AG04449 (cell line): ENCODE data around the gene SBNO2.

Source experiments
- CTCF ChIA-PET: fragments of 350-600 bp; formaldehyde crosslinking; extraction: SDS; loops from one replicate; lab custom pipeline; 2021; ENCODE audit warnings: antibody characterized with exemption; lab: Yijun Ruan, JAX
- POLR2A ChIA-PET: fragments of 400-600, 350-600 bp; formaldehyde crosslinking; extraction: SDS; loops from one replicate; lab custom pipeline; 2020; ENCODE audit warnings: antibody characterized with exemption, inconsistent platforms; lab: Yijun Ruan, JAX
- DNase-seq: peaks from one replicate; pipeline ENCODE4 v3.0.0-alpha.2; 2010; ENCODE audit warnings: low read depth, low spot score
- H3K4me3 ChIP-seq: 2 replicates; pipeline ENCODE4 v1.5.1; 2011; ENCODE audit warnings: low read depth, mild to moderate bottlenecking, control low read depth, low read length
- TF ChIP-seq, protein P1 (sequence below): IDR thresholded peaks from one replicate; pipeline ENCODE4 v1.5.1; 2011; ENCODE audit warnings: mild to moderate bottlenecking, moderate library complexity, low read length, control low read depth, inconsistent platforms; ENCODE audit not compliant: insufficient read depth; ENCODE audit errors: missing control alignments

Gene SBNO2

DNA sequence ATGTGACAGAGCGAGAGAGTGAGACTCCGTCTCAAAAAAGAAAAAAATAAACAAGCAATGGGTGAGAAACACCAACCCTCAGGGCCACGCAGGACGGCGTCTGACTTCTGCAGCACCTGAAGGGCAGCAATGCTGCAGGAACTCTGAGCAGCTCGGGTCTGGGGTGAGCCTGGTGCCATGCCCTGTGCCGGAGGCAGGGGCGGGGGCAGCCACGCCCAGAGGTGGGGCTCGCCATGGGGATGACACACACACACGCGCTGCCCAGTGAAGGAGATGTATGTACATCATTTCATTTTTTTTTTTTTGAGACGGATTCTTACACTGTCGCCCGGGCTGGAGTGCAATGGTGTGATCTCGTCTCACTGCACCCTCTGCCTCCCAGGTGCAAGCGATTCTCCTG, 46.0 kb downstream of the SBNO2 start:
- ChIA-PET POLR2A (no interaction called here), CTCF (interaction anchor here (0.9 to 1.0 kb wide), 2 partner anchors 11 to 15 kb away, joined by 3 to 7 read pairs; no protein-coding TSS in a partner anchor)
- TF ChIP-seq, protein P1, sequence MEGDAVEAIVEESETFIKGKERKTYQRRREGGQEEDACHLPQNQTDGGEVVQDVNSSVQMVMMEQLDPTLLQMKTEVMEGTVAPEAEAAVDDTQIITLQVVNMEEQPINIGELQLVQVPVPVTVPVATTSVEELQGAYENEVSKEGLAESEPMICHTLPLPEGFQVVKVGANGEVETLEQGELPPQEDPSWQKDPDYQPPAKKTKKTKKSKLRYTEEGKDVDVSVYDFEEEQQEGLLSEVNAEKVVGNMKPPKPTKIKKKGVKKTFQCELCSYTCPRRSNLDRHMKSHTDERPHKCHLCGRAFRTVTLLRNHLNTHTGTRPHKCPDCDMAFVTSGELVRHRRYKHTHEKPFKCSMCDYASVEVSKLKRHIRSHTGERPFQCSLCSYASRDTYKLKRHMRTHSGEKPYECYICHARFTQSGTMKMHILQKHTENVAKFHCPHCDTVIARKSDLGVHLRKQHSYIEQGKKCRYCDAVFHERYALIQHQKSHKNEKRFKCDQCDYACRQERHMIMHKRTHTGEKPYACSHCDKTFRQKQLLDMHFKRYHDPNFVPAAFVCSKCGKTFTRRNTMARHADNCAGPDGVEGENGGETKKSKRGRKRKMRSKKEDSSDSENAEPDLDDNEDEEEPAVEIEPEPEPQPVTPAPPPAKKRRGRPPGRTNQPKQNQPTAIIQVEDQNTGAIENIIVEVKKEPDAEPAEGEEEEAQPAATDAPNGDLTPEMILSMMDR: no peak
- H3K4me3 ChIP-seq: no peak overlapping the region
- DNase-seq: no peak

DNA sequence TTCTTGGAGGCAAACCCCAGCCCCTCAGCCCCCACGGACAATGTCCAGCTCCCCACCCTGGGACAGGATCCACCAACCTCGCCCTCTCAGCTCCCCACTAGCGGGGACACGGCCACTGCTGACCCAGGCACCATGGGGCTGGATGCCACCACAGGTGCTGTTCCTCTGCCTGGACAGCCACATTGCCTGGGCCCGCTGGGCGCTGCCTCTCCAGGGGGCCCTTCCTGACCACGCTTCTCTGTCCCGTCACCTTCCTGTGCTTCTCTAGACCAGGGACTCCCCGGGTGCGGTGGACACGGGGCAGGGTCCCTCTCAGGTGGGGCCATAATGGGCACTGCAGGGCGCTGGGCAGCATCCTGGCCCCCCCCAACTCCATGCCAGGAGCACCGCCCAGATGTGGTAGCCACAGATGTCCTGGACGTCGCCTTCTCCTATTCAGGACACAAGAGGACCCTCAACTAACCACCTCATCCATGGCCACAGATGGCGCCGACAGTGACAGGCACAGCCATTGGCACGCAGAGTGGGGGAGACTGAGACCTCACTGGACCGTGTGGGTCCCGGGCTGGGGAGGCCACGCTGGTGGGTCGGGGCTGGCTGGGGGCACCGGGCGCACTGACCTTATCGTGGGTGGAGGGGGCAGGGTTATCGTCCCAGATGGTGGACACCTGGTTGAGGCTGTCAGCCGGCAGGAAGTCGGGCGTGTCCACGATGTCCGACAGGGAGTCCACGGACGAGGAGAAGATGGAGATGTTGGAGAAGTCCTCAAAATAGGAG, 46.9 kb downstream of the SBNO2 start:
- no peak for DNase-seq
- ChIA-PET POLR2A (no interaction called here), CTCF (interaction anchor here (1.5 to 5.2 kb wide), 3 partner anchors 14 to 68 kb away, joined by 4 to 37 read pairs (median 21); no protein-coding TSS in a partner anchor)
- TF ChIP-seq, protein P1: no peak
- no peak overlapping the region for H3K4me3 ChIP-seq

DNA sequence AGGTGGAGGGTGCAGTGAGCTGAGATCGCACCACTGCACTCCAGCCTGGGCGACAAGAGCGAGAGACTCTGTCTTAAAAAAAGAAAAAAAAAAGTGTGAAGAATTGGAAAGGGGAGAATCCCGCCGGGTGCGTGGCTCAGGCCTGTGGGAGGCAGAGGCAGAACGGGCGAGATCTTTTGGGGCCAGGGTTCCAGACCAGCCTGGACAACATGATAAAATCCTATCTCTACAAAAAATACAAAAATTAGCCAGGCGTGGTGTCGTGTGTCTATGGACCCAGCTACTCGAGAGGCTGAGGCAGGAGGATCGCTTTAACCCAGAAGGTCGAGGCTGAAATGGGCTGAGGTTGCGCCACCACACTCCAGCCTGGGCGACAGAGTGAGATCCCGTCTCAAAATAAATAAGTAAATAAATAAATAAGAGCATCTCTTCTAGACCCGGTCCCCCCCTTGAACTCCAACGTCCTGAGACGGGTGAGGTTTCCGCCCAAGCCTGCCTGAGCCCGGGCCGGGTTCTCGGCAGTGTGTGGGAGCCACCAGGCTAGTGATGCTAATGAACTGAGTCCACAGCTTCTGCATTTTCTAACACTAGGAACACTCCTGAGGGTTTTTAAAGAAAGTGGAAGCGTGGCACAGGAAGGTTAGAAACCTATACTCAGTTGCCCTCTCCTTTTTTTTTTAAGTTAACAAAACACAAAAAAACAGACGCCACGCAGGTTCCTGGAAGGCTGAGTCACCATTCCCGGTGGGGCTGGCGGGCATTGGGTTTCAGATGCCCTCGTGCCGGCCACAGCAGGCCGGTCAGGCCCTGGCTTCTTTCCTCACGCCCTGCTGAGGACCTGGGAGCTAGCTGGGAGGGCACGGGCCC, 48.2 kb downstream of the SBNO2 start:
- TF ChIP-seq, protein P1: no peak
- POLR2A ChIA-PET: interaction anchor here (1.0 to 1.1 kb wide), 2 partner anchors 12 to 15 kb away, joined by 4 to 5 read pairs; no protein-coding TSS in a partner anchor
- DNase-seq: no peak
- CTCF ChIA-PET: interaction anchor here (1.5 to 5.2 kb wide), 3 partner anchors 12 to 69 kb away, joined by 4 to 37 read pairs (median 21); no protein-coding TSS in a partner anchor
- no peak overlapping the region for H3K4me3 ChIP-seq

DNA sequence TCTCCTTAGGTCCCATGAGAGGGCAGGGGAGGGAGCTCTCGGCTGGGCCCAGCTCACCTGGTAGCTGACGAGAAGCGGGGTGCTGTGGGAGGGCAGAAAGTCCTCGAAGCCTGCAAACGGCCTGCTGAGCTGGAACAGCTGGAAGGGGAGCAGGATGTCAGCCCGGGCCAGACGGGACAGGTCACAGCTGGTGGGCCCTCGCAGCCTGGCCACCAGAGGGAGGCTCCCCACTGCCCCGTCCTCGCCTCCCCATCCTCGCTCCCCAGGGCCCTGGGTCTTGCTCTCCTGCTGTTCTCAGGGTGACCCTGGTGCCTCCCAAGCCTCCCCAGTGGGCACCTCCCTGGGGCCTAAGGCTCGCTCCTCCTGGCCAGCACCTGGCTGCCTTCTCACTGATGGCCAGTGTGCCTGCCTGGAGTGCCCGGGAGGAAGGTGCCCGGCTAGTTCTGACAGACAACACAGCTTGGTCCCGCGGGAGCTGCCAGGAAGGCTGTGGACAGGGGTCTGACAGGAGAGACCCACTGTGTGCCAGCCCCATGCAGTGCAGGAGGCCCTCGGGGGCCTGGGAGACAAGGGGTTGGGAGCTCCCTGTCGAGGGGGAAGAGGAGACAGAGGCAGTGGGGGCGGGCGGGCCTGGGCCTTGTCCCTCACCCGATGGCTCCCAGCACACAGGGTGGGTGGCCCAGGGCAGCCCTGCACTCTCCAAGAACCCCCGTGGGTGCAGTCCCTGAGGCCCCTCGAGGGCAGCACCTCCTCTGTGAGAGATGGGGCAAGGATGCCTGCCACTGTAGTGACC, 50.0 kb downstream of the SBNO2 start:
- CTCF ChIA-PET: interaction anchor here (1.5 to 5.2 kb wide), 3 partner anchors 11 to 75 kb away, joined by 4 to 37 read pairs (median 21); no protein-coding TSS in a partner anchor
- H3K4me3 ChIP-seq: no peak overlapping the region
- TF ChIP-seq, protein P1: no peak
- POLR2A ChIA-PET: no interaction called here
- DNase-seq: no peak

DNA sequence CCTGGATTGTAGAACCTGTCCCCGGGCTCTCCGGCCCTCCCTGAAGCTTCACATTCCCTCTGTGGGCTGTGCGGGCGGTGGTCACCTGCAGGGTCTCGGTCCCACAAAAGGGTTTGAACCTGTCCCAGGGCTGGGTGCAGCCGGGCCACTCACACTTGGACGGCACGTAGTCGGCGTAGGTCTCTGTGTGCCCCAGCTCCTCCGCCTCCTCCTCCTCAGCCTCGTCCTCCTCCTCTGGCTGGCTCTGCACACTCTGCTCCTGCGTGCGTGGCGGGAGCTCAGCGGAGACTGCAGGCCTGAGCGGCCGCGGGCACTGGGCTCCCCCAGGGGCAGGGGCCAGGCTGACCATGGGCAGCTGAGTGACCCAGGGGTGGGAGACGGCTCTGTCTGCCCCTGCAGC, 50.7 kb downstream of the SBNO2 start:
- TF ChIP-seq, protein P1: no peak
- H3K4me3 ChIP-seq: no peak overlapping the region
- no peak for DNase-seq
- ChIA-PET POLR2A (no interaction called here), CTCF (interaction anchor here (1.0 to 5.2 kb wide), 4 partner anchors 8 to 76 kb away, joined by 3 to 37 read pairs (median 12); no protein-coding TSS in a partner anchor)
